ENCODE measurements around the gene SHLD2. TPM values are rescaled to one million over a fixed set of nuclear protein-coding genes. Genes with fewer than 3 reads are reported as not detected.
"Not testable (repeated sequence)": the region's sequence is repeated elsewhere in the genome, so short reads cannot be mapped to it uniquely, and the experiment has no call there.

Gene SHLD2
- total RNA-seq, 1 experiment from 2014 or later: 31.2 TPM

- DNase-seq; H3K36me3 ChIP-seq (replicated peaks; ENCODE audit: control insufficient read depth, insufficient read depth, low read length); H3K4me3 ChIP-seq (ENCODE audit: insufficient read depth, low read depth, low read length): not testable (repeated sequence)
These were observed 54.1 kb downstream of the SHLD2 start for GRCh38 chr10:87149020-87149609.

GRCh38 chr10:87151516-87151915 lies 56.5 kb downstream of the SHLD2 start:
- H3K4me3 ChIP-seq (ENCODE audit: insufficient read depth, low read depth, low read length); H3K27me3 ChIP-seq (ENCODE audit: control insufficient read depth, insufficient read depth, low read length); DNase-seq; H3K36me3 ChIP-seq (replicated peaks; ENCODE audit: control insufficient read depth, insufficient read depth, low read length): not testable (repeated sequence)

More at GRCh38 chr10:87149020-87149609, 54.1 kb downstream of the SHLD2 start:
- not testable (repeated sequence) for H3K27me3 ChIP-seq (ENCODE audit: control insufficient read depth, insufficient read depth, low read length)

GRCh38 chr10:87156841-87157240 lies 61.8 kb downstream of the SHLD2 start:
- H3K4me3 ChIP-seq (ENCODE audit: insufficient read depth, low read depth, low read length); H3K27me3 ChIP-seq (ENCODE audit: control insufficient read depth, insufficient read depth, low read length); H3K36me3 ChIP-seq (replicated peaks; ENCODE audit: control insufficient read depth, insufficient read depth, low read length): not testable (repeated sequence)
- peak; percentile 5 for DNase-seq

GRCh38 chr10:87157821-87158220 lies 62.8 kb downstream of the SHLD2 start:
- H3K27me3 ChIP-seq (ENCODE audit: control insufficient read depth, insufficient read depth, low read length); DNase-seq; H3K4me3 ChIP-seq (ENCODE audit: insufficient read depth, low read depth, low read length); H3K36me3 ChIP-seq (replicated peaks; ENCODE audit: control insufficient read depth, insufficient read depth, low read length): not testable (repeated sequence)

- not testable (repeated sequence) for DNase-seq; H3K27me3 ChIP-seq (ENCODE audit: control insufficient read depth, insufficient read depth, low read length); H3K36me3 ChIP-seq (replicated peaks; ENCODE audit: control insufficient read depth, insufficient read depth, low read length); H3K4me3 ChIP-seq (ENCODE audit: insufficient read depth, low read depth, low read length)
These were observed 67.8 kb downstream of the SHLD2 start for GRCh38 chr10:87162703-87163293.

- not testable (repeated sequence) for H3K36me3 ChIP-seq (replicated peaks; ENCODE audit: control insufficient read depth, insufficient read depth, low read length); H3K4me3 ChIP-seq (ENCODE audit: insufficient read depth, low read depth, low read length); DNase-seq; H3K27me3 ChIP-seq (ENCODE audit: control insufficient read depth, insufficient read depth, low read length)
These were observed 68.4 kb downstream of the SHLD2 start for GRCh38 chr10:87163414-87163813.

- H3K4me3 ChIP-seq (ENCODE audit: insufficient read depth, low read depth, low read length); DNase-seq; H3K27me3 ChIP-seq (ENCODE audit: control insufficient read depth, insufficient read depth, low read length): not testable (repeated sequence)
These were observed 74.9 kb downstream of the SHLD2 start for GRCh38 chr10:87169857-87170256.

GRCh38 chr10:87170705-87171104 lies 75.7 kb downstream of the SHLD2 start:
- H3K4me3 ChIP-seq (ENCODE audit: insufficient read depth, low read depth, low read length); H3K36me3 ChIP-seq (replicated peaks; ENCODE audit: control insufficient read depth, insufficient read depth, low read length); DNase-seq; H3K27me3 ChIP-seq (ENCODE audit: control insufficient read depth, insufficient read depth, low read length): not testable (repeated sequence)

More at GRCh38 chr10:87169857-87170256, 74.9 kb downstream of the SHLD2 start:
- not testable (repeated sequence) for H3K36me3 ChIP-seq (replicated peaks; ENCODE audit: control insufficient read depth, insufficient read depth, low read length)

GRCh38 chr10:87171670-87172069 lies 76.7 kb downstream of the SHLD2 start:
- H3K36me3 ChIP-seq (replicated peaks; ENCODE audit: control insufficient read depth, insufficient read depth, low read length); H3K27me3 ChIP-seq (ENCODE audit: control insufficient read depth, insufficient read depth, low read length); H3K4me3 ChIP-seq (ENCODE audit: insufficient read depth, low read depth, low read length); DNase-seq: not testable (repeated sequence)

- not testable (repeated sequence) for H3K4me3 ChIP-seq (ENCODE audit: insufficient read depth, low read depth, low read length); DNase-seq; H3K27me3 ChIP-seq (ENCODE audit: control insufficient read depth, insufficient read depth, low read length); H3K36me3 ChIP-seq (replicated peaks; ENCODE audit: control insufficient read depth, insufficient read depth, low read length)
These were observed 77.2 kb downstream of the SHLD2 start for GRCh38 chr10:87172178-87172577.

- H3K27me3 ChIP-seq (ENCODE audit: control insufficient read depth, insufficient read depth, low read length); H3K36me3 ChIP-seq (replicated peaks; ENCODE audit: control insufficient read depth, insufficient read depth, low read length); DNase-seq; H3K4me3 ChIP-seq (ENCODE audit: insufficient read depth, low read depth, low read length): not testable (repeated sequence)
These were observed 82.6 kb downstream of the SHLD2 start for GRCh38 chr10:87177587-87177986.

- not testable (repeated sequence) for DNase-seq; H3K27me3 ChIP-seq (ENCODE audit: control insufficient read depth, insufficient read depth, low read length); H3K4me3 ChIP-seq (ENCODE audit: insufficient read depth, low read depth, low read length); H3K36me3 ChIP-seq (replicated peaks; ENCODE audit: control insufficient read depth, insufficient read depth, low read length)
These were observed 89.4 kb downstream of the SHLD2 start for GRCh38 chr10:87184421-87184820.

- DNase-seq; H3K27me3 ChIP-seq (ENCODE audit: control insufficient read depth, insufficient read depth, low read length); H3K36me3 ChIP-seq (replicated peaks; ENCODE audit: control insufficient read depth, insufficient read depth, low read length); H3K4me3 ChIP-seq (ENCODE audit: insufficient read depth, low read depth, low read length): not testable (repeated sequence)
These were observed 91.0 kb downstream of the SHLD2 start for GRCh38 chr10:87186016-87186415.

GRCh38 chr10:87187573-87187972 lies 92.6 kb downstream of the SHLD2 start:
- H3K36me3 ChIP-seq (replicated peaks; ENCODE audit: control insufficient read depth, insufficient read depth, low read length); H3K4me3 ChIP-seq (ENCODE audit: insufficient read depth, low read depth, low read length); DNase-seq; H3K27me3 ChIP-seq (ENCODE audit: control insufficient read depth, insufficient read depth, low read length): not testable (repeated sequence)

GRCh38 chr10:87191841-87192240 lies 96.8 kb downstream of the SHLD2 start:
- not testable (repeated sequence) for H3K36me3 ChIP-seq (replicated peaks; ENCODE audit: control insufficient read depth, insufficient read depth, low read length); H3K27me3 ChIP-seq (ENCODE audit: control insufficient read depth, insufficient read depth, low read length); H3K4me3 ChIP-seq (ENCODE audit: insufficient read depth, low read depth, low read length); DNase-seq

Data from H7 (cell line).